Sciatic nerve (tissue), 2 donors: Measurements from ENCODE around the gene DNER. TPM values are rescaled to one million over a fixed set of nuclear protein-coding genes. Genes with fewer than 3 reads are reported as not detected.

ENCODE experiments used
- ATAC-seq: fragments of 200-7000 bp; cut with Tn5 transposase; one replicate; pipeline ENCODE4 v1.9.1; 2020; ENCODE audit warnings: mild to moderate bottlenecking, moderate library complexity
- DNase-seq: peaks from one replicate; pipeline ENCODE4 v3.0.0-alpha.2; 2020; ENCODE audit warnings: low spot score
- intact Hi-C: fragments of 100-400 bp; cut with DNase I; formaldehyde crosslinking; loops from one replicate; pipeline ENCODE4 v1.14.2; 2022
- total RNA-seq: library from RNA; stranded (reverse); fragmentation: NEBNext Ultra II Directional; extraction: Animal tissue kit (Norgen Biotek cat#: 25700); gene quantifications from one replicate; pipeline ENCODE4 v1.2.1, GENCODE V29; 2021
- donor health status: DM: no; HTN: no; CAD: no.
- donor health status: DM: no; HTN: no; CAD: no.

DNER gene
- total RNA-seq, 1 donor from 2014 or later: 0.71 TPM

DNA sequence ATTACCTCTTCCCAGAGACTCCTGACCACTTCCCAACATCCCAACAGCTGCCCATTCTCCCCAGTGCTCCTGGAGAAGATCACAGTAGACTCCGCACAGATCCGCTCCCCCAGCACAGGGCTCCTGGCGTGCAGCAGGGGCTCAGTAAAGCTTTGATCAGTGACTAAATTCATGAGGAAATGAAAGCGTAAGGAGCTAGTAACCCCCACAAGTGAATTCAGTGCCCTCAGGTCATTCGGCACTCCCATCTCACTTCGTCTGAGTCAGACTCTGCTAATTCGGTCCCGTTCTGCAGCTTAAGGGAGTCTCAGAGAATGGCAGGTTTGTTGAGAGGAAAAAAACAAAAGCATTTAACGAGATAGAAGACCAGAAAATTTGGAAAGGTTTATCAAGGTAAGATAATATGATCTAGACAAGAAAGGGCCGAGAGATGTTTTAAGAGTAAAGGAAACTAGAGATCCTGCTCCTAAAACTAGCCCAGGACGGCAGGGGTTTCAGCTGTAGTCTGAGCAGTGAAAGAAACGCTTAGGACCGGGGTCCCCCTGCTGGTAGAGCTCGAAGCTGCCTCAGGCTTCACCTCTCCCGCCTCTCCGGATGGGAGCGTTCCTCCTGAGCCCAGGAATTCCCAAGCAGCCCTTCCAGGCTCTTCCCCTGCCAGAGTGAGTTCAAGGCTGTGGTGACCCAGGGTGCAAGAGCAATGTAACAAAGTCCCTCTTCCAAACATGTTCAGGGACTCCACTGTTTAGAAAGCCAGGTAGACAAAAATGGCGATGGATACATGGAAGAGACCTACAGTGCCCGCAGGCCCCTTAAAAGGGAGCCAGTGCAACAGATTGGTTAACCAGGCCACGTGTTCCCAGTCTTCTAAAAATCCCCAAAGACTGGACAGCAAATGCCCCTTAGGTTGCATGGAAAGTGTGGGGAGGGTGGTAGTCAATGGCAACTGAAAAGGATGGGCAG, 127.3 kb downstream of the DNER start:
- peak; percentile 92 for DNase-seq
- intact Hi-C loops: no loop called here
- peak; percentile 97 for ATAC-seq

DNA sequence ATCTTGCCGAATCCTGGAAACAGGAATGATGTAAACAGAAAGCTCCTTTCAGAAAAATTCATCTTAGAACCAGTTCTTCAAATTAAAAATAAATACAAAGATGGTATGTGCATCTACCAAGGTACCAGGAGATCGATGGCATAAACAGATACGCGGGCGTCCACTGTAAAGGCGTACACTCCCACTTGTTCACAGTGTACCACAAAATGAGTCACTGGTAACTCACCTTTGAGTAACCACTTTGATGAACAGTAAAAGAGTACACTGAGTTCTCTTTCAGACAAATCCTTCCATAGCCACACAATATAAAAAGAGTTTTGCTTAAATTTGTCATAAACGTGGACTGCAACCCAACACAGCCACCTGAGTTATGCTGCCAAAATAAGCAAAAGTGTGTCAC, 128.3 kb downstream of the DNER start:
- DNase-seq: no peak
- no peak for ATAC-seq
- intact Hi-C loops: no loop called here

DNA sequence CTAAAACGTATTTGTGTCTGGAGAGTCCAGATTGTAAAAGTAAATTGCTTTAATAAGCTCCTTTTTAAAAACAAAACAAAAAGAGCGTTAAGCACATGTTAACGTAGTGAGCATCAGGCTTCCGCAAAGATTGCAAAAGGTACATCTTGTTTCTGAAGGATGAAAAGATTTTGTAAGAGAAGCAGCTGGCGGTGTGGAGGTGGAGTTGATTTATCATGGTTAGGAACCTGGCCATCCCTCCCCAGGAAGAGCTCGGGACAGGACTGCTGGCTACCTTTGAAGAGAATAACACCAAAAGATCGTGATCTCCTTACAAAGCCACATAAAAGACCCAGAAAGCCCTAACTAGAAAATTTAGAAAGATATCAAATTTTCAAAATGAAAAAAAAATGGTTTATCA, 132.2 kb downstream of the DNER start:
- ATAC-seq: no peak
- intact Hi-C loops: no loop called here
- no peak for DNase-seq

DNA sequence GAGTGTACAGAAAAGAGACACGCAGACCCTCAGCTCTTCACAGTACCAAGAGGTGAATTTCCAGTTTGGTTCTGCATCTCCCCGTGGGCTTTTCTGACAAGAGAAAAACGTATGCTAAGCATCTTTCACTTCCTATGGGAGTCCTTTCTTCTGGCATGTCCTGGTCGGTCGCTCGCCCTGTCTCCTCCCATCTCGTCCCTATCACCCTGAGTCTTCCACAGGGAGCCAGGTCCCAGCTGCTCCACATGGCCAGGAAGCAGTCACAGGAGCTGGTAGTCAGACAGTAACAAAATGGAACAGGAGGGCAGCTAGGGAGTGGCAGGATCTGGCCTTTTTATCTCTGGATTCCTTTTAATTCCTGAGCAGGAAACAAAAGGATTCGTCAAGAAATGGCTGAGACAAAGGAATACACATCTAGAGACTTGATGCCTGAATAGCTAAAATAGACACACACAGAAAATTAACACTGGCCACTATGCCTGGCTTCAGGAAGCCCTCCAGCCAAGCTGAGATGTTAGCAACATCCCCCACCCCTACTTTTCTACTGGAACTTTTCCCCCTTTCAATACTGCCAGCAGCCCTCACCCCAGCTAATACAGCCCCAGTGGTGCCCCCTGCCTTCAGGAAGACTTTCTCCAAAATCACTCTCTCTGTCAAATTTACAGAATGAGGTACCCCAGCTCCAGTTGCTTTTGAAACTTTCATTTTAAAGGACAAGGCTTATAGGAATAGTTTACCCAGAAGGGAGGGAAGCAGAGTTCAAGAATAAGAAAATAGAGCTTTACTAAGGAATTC, 136.1 kb downstream of the DNER start:
- intact Hi-C loops: no loop called here
- ATAC-seq: no peak
- no peak for DNase-seq

DNA sequence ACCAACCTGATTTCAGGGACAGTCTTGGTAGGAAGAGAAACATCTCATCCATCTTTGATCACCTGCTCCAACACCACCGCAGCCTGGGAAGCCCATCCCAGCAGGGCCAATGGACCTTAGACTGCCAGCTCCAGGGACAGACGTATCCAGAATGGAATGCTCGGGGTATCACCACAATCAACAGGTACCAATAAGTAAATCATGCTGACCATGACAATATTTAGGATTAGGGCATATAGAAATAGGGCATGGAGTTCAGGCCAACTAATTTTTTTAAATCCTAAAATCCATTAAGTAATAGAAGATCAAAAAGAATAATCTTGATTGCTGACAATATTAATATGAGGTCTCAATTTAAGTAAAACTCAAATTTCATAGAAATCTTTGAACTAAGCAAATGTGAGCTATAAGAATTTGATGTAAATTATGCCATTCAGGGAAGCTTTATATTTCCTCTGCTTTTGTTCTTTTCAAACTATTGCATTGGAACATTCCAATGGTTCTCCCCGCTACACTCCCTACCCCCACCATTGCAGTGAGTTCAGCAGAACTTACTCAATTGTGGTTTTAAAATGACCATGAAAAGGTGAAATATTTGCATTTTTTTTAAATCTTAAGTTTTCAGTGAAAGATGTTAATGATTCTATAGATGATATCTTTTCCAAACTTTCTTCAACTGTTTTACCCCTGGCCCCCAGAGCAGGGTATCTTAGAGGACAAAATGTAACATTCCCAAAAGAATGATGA, 138.6 kb downstream of the DNER start:
- intact Hi-C loops: no loop called here
- ATAC-seq (no peak), DNase-seq (no peak)

DNA sequence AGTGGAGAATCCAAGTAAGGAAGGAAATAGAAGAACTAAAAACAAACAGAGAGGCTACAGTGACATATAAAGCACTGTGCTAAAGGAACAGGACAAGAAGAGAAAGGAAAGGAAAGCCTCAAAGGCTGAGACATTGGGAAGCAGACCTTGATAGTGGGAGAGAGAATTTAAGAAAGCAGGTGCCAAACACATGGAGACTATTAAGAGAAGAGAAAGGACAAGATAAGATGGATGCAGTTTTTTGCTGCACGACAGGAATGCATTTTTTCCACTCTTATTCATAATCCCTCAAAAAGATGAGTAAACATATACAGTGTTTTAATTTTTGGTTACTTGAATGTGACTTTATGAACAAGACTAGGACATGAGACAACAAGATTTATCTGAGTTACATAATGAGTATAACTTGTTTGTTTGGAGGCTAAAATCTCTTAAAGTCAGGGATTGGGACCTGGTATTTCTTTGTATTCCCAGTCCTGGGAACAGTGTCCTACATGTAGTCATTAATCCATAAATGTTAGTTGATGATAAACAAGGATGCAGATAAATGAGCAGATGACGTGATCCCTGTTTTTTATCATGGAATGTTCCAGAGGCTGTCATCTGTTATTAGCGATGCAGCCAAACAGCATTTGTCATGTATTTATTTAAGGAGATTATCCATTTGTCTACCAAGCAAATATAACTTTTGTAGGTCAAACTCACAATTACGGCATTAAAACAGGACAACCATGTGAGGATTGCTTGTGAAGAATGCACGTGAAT, 141.7 kb downstream of the DNER start:
- DNase-seq (no peak), ATAC-seq (no peak)
- intact Hi-C loops: no loop called here

DNA sequence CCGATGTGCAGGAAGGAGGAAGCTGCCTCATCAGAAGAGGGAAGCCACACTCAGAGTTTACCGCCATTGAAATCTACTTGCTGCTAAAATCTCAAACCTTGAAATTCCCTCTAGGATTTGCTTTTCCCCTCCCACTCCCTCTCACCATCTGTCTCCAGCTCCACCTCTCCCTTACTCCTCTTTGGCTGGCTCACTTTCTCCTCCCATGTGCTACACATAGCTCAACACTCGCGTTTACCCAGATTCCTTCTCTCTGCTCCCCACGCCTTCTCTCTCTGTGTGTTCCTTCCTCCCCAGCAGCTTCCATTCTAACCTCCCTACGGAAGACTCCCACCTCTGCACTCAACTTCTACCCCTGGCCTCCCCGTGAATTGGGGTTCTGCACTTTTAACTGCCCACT, 143.1 kb downstream of the DNER start:
- ATAC-seq (no peak), DNase-seq (no peak)
- intact Hi-C loops: no loop called here

DNA sequence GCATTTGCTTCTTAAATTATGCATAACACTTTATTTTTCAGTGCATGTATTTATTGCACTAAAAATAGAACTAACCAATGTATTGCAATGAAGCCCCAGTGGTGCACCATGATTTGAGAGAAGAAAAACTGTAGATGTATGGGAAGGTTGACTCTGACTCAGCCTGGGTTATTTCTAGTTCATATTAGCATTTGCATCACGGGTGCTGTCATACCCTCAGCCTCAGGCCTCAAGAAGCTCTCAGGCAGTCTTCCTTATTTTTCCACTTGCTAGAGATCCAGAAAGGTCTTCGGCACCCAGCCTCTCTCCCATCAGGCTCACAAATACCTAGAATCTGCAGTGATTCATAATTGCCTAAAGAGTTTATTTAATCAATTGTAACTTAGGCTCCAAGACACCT, 148.0 kb downstream of the DNER start:
- DNase-seq (no peak), ATAC-seq (no peak)
- intact Hi-C loops: no loop called here

DNA sequence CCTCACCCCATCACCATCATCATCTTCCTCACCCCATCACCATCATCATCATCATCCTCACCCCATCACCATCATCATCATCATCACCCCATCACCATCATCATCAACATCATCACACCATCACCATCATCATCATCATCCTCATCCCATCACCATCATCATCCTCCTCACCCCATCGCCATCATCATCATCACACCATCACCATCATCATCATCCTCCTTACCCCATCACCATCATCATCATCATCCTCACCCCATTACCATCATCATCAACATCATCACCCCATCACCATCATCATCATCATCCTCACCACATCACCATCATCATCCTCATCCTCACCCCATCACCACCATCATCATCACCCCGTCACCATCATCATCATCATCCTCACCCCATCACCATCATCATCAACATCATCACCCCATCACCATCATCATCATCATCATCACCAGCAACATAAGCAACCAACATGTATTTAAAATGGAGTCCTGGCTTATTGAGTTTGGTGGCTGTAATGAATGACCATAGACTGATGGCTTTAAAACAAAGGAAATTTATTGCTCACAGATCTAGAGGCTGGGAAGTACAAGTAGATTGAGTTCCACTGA, 150.0 kb downstream of the DNER start:
- intact Hi-C loops: no loop called here
- DNase-seq: no peak
- ATAC-seq: no peak

DNA sequence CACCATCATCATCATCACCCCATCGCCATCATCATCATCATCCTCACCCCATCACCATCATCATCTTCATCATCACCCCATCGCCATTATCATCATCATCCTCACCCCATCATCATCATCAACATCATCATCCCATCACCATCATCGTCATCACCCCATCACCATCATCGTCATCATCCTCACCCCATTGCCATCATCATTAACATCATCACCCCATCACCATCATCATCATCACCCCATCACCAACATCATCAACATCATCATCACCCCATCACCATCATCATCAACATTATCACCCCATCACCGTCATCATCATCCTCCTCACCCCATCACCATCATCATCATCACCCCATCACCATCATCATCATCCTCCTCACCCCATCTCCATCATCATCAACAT, 151.0 kb downstream of the DNER start:
- DNase-seq (no peak), ATAC-seq (no peak)
- intact Hi-C loops: no loop called here

DNA sequence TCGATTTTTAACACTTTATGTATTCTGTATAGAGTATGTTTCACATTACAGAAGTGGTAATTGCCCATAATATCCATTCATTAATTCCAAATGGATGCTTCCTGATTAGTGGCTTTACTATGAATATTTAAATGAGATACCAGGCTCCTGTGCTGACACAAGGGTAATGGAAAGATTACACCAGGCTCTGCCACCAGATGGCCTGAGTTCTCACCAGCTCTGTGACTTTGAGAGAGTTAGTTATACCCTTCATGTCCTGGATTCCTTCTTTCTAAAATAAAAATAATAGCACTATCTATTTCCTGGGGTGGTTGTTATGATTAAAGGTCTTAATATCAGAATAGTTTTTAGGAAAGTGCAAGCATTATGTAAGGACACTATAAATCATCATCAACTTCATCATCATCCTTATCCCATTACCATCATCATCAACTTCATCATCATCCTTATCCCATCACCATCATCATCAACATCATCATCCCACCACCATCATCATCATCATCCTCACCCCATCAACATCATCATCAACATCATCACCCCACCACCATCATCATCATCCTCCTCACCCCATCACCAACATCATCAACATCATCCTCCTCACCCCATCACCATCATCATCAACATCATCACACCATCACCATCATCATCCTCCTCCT, 151.8 kb downstream of the DNER start:
- intact Hi-C loops: no loop called here
- ATAC-seq (no peak), DNase-seq (no peak)

DNA sequence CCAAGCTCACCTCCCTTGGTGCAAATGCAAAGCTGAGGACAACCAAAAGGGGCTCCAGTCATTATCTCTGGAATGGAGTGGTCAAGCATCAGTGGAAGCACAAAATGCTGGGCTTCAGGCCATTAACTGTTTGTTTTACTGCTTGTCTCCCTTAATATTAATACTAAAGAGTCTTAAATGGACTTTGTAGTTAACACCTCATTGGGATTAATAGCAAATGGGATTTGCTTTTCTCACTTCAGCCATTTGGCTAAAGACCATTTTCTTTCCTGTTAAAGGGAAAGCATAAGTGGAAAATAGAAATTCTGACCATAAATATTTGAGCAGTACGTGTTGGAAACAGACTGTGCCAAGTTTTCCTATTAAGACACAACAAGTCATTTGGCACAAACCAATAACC, 154.4 kb downstream of the DNER start:
- DNase-seq: no peak
- intact Hi-C loops: no loop called here
- no peak for ATAC-seq

DNA sequence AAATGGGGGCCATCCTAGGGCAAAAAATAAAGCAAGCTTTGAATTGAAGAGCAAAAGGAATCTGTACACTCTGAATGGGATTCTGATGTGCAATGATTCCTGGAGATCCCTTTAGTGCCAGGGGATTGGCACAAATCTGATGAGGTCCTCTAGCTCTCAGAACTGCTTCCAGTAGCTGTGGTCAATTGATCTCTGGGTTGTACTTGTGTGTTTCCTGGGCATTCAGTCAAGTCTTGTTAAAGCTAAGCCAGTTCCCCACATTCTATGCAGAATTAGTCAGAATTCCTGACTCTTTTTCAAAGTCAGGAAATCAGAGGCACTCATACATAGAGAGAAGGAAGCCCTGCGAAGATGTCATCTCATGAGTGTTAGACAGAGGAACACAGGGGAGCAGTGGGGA, 161.3 kb downstream of the DNER start:
- intact Hi-C loops: no loop called here
- no peak for ATAC-seq
- DNase-seq: no peak

DNA sequence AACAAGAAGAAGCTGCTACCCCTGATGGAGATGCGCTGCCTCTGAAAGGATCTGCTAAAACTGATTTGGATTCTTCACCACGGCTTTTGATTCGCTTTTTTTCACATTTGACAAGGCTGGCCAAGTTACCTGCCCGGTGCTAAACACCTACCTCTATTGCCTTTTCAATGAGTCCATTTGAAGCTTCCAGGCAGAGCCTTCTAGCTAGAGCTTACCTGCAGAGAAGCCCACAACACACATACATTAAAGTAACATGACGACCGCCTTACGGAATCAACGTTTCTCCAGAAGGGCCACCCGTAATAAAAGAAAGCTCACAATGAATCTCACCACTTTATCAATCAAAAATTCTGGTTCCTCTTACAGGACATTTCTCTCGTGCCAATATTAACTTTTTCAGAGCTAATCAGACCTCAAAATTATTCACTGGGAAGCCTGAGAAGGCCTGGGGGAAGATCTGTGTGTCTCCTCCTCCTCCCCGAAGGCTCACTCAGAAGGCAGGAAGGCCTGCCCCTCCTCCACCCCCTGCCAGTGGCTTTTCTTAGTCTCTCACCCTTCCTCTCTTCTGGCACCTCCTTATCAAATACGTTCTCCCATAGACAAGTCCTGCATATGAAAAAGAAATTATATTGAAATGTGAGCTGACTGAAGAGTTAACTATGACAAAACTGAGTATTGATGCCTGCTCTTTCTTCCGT, 171.0 kb downstream of the DNER start:
- intact Hi-C loops: no loop called here
- no peak for ATAC-seq

DNA sequence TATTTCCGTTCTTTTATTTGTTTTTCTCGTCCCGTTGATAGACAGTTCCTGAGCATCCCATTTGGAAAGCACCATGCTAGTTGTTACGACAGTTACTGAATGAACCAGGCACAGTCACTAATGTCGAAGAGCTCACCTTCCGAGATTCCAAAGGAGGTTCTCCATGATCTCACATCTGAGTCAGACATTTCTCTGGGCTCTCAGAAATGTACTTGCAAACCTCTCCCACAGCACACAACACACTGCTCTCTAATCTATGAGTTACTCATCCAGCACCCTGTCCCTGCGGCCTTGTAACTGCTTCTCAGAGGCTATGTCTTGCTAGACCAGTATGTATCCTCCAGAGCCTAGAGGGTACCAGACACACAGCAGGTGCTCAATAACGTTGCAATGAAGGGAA, 174.7 kb downstream of the DNER start:
- DNase-seq (no peak), ATAC-seq (no peak)
- intact Hi-C loops: no loop called here

More for the DNA sequence above, 171.0 kb downstream of the DNER start:
- no peak for DNase-seq

DNA sequence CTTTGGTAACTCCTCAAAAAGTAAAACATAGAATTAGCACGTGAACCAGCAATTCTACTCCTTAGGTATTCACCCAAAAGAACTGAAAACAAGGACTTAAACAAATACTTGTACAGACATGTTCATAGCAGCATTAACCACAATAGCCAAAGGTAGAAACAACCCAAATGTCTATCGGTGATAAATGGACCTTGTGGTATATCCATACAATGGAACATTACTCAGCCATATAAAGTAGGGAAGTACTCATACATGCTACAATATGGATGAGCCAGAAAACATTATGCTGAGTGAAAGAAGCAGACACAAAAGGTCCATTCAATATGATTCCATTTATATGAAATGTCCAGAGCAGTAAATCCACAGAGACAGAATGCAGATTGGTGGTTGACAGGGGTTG, 182.8 kb downstream of the DNER start:
- no peak for DNase-seq
- ATAC-seq: no peak
- intact Hi-C loops: no loop called here

DNA sequence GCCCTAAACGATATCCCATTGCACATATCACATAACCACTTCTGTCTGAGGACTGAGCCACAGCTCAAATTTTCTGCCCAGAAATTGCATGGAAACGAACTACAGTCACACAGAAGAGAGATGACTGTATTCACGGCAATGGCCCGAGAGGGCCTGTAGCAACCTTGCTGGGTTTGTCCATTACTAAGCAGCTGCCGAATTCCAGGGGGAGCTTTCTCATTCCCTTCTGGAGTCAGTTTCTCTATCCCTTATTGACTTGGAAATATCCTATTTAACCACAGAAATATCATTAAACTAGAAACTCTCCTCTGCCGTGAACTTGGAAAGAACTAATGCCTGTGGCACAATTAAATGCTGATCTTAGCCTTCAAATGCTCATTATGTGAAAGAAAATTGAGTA, 183.9 kb downstream of the DNER start:
- intact Hi-C loops: no loop called here
- no peak for DNase-seq
- ATAC-seq: peak; percentile 52
